HG03039 (cell line): ENCODE results near the gene SEMA7A.

ENCODE experiments used
- ATAC-seq: cut with Tn5 transposase; IDR thresholded peaks from one replicate; pipeline ENCODE4 v1.9.1; 2021; ENCODE audit warnings: mild to moderate bottlenecking, moderate library complexity; ENCODE audit not compliant: unreplicated experiment

The SEMA7A gene

DNA sequence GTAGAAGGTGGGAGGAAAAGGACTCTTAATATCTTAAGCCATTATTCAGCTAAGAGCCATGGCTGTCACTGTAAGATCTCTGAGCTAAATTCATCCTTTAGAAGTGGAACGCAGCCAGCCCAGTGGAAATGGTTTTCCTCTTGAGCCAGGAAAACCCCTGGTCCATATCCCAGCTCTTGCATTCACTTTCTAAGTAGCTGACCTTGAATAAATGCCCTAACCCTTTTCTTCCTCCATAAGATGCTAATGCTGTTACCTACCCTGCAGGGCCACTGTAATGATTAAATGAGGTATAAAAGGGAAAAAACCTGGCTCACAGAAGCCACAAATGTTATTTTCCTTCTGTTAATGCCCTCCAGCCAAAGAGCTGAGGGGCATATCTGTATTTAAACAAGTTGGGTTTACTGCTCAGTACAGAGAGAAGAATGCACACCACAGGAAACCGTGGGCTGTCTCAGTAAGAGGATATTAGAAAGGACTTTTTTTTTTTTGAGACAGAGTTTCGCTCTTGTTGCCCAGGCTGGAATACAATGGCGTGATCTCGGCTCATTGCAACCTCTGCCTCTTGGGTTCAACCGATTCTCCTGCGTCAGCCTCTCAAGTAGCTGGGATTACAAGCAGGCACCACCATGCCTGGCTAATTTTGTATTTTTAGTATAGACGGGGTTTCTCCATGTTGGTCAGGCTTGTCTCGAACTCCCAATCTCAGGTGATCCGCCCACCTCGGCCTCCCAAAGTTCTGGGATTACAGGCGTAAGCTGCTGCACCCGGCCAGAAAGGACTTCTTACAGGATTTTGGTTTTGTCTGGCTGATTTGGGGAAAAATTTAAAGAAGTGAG, 20.4 kb upstream of the SEMA7A start:
- no peak for ATAC-seq

DNA sequence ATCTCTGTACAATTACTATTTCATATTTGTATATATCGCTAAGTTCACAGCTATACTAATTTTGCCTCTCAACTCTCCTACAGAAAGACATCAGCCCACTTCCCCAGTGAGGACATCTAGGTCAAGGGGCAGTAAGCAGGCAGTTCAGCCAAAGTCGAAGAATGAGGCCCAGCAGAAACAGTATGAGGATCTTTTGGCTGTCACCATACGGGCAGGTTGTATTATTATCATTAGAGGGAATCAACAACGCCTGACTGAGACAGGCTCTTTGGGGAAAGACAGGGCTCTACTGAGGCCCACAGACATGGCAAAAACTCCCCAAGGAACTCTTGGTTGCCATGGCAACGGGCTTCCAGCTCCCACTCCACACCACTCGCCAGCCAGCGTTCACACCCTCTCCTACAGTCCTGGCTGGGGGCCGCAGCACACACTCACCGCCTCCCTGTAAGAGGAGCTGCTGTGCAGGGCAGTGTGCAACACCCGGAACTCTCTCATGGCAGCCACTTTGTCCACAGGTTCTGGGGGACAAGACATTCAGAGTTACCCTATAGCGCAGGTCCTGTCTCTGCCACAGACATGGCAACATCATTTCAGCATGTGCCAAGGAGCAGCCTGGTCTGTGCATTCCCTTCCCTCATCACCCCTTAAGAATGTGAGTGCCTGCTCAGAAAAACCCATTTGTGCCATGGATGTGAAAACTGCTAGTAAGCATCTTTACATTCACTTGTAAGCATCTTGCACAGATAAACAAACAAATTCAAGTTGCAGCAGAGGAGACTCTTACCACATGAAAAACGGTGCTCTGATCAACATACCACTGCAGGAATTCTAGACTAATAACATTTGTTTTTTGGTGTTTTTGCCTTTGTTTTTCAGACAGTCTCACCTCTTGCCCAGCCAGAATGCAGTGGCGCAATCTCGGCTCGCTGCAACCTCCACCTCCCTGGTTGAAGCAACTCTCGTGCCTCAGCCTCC, 18.4 kb upstream of the SEMA7A start:
- no peak for ATAC-seq

DNA sequence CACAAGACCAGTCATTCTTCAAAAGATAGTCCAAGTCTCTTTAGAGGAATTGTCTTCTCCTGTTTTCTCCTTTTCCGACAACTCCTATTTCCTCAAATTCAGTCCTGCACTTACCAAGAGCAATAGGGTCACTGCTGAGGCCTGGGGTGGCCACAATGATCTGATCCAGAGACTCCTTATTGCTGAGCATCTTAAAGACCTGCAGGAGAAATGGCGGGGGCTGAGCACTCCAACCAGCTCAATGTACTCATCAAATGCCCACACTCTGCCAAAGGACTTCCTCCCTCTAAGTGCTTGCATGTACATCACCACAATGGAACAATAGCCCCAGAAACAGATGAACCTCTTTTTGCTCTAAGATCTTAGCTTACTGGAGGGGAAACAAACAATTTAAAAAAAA, 17.6 kb upstream of the SEMA7A start:
- ATAC-seq, result no peak

DNA sequence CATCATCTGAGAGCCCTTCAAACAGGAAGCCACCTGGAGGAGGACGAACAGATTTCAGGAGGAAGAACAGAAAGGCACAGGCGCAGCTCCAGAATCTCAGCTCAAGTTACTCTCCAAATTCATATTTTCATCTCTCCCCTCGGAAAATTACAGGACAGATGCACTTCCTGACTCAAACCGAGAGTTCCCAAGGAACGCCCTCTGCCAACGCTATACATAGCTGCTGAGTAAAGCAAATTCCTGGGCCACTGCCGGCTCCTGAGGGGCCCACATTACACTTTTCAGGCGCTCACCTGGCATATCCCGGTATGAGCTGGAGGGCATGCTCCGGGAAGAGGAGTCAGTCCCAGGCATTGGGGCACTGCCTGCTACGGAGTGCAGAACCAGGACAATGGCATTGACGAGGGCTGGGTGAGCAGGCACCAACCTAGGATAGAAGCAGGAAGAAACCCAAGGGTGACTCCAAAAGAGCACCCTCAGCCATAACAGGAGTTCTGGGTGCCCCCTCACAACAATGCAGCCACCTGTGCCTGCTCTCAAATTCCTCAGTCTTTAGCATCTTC, 16.0 kb upstream of the SEMA7A start:
- no peak for ATAC-seq

DNA sequence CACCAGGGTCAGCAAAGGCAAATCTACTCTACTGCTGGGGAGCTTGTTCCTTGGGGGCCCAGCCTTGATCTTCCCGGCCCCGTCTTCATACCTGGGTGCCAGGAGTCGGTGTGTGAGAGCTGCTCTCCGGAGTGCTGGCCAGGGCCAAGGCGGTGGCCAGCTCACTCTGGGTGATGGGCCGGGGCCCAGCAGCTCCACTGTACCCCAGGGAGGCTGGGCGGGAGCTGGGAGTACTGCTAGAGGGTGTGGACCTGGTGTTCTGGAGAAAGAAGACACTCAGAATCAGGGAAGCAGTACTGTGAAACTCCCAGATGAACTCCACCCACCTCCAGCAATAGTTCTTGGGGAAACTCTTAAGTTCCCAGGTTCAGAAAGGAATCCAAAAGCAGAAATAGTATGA, 15.3 kb upstream of the SEMA7A start:
- ATAC-seq, result no peak

DNA sequence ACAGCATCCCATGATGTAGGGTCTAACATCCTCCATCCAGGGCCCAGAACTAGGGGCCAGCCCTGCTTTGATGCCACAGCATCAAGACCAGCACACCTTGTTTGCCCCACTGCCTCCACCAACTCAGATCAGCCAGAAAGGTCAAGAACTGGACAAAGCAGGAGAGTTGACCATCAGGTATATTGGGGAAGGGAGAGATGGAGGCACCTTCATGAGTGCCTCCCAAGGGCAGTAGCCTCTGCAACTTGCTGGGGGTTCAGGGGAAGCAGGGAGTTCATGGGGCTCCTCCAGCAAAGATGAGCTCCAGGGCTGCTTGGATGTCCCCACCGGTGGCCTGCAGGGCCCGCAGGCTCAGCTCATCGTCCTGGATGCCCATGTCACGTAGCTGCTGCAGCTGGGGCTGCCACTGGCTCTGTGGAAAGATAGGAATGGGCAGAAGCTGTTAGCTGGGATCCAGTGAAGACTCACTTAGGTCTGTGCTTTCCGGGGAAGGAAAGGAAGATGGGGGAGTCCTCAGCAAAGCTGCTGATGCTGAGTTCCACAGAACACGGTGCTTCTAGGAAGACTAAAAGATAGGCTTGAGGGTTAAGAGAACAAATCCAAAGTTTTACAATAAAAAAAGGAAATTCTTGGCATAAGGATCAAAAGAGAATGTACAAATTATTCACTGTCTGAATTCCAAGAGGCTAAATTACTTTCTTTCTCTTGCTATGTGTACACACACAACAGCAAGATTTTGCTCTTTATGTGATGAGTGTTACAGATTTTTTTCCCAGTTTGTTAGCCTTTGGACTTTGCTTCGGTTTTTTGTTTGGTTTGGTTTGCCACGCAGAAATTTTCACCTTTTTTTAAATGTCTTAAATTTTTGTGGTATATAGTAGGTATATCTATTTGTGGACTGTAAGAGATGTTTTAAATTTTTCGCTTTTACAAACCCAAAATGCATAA, 12.3 kb upstream of the SEMA7A start:
- no peak for ATAC-seq

DNA sequence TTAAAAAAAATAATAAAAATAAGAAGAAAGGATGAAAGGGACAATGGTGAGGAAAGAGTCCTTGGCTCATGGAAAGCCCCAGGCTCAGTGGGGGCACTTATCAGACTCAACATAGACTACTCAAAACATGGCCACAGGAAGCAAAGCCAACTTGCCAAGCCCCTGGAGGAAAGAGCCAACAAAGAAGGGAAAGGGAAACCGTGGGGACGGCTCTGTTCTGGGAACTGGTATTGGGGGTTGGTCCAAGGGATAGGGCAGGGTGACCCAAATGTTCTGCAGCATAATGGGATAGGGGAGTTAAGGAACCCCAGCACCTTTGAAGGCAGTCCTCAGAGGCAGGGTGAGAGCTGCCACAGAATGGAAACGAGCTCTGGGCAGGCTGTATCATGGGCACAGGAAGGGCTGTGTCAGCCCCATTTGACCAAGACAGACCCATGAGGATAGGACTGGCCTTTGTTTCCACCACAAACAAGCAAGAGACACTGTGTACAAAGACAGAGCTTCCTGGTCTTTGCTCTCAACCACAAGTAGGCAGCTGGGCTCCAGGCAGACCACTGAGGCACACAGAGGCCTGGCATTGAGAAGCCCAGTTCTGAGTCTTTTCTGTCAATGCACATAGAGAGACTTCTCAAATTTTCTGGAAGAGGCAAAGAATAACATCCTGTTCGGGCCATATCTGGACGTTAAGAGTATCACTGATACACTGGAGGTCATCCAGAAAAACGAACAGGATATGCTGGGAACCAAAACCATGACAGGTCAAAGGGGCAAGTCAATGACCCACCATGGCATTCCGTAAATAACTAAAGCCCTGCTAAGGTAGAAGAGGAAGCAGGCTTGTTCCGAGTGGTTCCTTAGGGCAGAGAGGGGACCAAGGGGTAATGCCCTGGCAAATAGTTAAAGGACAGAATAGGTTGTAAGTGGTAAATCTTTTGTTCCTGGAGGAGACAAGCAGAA, 10.6 kb upstream of the SEMA7A start:
- no peak for ATAC-seq

DNA sequence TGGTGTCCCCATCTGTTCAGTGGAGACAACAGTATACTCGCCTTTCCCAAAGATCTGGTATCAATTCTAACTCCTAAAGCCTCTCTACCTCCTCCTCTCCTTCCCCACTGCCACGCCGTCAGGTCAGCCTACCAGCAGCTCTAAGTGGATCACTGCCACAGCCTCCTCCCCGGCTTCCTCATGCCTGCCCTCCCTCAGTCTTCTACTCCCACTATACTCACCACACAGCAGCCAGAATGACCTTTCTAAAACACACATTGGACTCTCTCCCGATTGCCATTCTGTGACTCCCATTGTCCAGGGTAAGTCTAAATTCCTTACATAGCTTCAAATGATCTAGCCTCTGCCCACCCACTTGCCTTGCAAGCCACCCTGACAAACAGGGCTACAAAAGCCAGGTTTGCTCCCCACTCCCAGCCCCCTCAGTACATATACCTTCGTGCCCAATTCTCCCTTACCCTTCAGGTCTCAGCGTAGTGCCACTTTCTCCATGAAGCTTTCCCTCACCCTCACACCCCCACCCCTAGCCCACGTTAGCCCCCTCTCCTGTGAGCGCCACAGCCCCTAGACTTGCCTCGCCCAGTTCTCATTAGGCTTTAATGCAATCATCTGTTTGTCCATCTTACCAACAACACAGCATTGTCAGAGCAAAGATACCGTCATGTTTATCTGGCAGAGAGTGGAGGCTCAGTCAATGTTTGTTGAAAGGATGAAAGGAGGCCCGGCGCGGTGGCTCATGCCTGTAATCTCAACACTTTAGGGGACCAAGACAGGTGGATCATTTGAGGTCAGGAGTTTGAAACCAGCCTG, 9.5 kb upstream of the SEMA7A start:
- no peak for ATAC-seq

DNA sequence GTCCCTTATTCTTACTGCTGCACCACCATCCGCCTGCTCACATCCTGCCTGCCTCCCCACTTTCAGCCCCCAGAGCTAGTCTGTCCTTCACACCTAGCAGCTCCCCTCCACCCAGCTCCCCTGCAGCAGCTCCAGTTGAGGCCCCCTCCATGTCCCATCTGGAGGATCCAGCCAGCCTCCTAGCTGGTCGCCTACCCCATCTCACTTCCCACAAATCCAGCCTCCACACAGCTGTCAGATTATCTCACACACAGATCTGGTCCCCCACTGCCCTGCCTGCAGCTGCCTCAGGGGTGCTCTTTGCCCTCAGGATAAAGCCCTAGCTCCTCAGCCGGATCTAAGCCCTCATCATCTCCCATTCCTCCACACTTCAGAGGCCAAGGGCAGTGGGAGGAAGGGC, 8.8 kb upstream of the SEMA7A start:
- ATAC-seq, result no peak

DNA sequence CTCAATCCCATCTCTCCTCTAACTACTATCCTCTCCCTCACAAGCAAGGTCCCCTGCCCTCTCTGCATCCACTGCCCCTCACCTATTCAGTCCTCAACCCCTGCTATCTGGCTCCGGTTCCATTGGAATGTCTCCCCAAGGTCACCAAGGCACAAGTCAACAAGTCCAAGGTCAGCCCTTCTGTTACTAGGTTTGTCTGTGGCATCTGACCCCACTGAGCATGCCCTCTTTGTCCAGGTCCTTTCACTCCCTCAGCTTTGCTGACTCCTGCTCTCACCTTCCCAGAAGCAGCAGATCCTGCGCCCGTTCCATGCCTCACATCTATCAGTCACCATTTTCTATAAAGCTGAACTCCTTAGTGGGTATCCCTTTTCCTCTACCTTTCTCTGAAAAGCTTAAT, 8.3 kb upstream of the SEMA7A start:
- ATAC-seq, result no peak

DNA sequence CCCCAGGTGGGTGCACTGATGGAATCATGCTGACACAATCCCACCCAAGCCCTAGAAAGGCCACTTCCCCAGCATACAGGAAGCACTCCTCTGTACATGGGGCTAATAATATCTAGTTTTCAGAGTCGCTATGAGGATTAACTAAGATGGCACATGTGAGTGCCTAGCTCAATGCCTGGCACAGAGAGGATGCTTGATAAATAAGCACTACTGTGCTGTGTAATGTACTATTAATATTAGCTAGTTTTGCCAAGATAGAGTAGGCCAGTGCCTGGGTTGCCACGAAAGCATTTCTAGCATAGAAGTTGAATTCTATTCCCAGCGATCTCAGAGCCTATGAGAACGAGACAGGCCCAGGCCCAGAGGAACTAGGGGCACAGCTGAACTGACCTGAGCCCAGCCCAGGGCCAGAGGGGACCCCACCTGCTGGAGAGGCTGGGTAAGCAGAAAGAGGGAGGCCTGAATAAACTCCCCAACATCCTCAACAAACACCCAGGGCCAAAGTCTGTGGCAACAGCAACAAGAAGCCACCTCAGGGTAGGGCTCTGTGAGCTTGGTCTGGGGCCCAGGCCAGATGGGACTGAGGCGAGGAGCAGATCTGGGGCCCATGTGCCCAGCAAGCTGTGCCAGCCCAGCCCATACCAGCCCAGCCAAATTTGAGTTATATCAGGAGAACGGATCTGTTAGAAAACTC, 7.6 kb upstream of the SEMA7A start:
- ATAC-seq, result no peak

DNA sequence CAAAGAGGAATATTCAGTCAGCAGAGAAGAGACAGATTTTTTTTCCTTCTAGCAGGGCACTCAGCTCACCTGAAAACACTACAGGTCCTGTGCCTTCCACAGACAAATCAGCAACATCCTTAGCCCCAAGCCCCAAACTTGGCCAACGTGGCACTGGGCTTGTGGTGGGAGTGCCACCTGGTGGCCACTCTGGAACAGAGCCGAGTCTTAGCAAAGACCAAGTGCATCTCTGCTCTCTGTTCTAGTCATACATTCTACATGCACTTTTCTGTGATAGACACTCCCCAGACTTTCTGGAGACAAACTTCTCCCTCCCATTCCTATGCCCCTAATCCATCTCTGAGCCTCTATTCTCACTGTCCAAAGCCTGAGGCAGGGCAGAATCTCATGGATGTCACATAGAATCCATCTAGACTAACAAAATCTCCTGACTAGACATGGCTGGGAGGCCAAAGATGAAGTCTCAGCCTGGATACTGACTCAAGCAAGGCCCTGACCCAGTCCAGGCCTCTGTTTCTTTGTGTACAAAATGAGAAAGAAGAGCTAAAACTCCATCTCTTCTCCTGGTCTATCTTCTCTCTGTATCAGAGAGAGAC, 5.1 kb upstream of the SEMA7A start:
- no peak for ATAC-seq

DNA sequence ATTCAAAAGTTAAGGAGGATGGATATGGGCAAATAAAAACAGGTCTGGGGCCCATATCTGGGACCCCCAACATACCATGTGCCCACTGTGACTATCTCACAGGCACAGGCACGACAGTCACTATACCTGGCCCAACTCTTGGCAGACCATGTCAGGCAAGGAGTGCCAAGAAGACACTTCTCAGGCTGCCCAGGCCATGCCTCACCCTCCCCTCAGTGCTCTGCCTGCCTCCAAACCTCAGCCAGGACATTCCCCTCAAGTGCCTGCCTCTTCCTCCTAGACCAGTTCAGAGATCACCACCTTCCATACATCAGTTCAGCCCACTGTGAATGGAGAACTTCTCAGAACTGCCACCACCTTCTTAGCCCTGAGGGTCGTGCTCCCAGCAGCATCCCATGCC, 4.4 kb upstream of the SEMA7A start:
- ATAC-seq, result no peak

DNA sequence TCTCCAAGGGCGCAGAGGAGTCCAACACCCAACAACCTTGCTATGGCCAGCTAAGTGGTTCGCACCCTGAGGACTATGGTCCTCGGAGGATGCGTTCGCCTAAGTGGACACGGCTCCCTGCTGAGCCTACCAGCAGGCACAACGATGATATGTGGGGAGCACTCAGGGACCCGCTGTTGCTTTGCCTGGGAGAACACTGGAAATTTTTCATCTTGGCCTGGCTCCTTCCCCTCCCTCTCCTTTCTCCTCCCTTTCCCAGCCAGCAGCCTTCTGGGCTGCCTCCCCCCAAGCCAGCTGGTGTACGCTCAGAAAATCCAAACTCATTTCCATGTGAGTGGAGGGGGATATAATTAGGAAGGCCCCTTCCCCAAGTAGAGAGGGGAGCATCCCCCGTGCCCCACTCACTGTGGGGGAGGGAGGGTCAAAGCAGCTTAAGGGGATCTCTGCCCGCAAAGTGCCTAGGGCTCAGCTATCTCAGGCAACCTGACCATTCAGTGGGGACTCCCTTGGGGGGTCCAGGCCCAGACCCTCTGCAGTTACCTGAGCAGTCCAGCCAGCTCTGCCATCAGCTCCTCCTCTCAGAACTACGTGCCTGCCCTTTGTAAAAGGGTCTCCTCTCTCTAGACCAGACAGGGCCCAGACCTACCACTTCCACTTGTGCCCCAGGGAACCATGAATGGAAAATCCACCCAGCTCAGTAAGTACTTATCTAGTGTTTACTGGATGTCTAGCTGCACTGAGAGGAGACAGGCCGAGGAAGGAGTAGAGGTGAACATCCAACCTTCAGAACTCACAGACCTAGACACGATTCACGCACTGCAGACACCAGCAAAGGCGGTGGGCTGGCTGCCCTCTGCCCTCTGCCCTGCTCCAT, 742 bp upstream of the SEMA7A start:
- ATAC-seq, result no peak

DNA sequence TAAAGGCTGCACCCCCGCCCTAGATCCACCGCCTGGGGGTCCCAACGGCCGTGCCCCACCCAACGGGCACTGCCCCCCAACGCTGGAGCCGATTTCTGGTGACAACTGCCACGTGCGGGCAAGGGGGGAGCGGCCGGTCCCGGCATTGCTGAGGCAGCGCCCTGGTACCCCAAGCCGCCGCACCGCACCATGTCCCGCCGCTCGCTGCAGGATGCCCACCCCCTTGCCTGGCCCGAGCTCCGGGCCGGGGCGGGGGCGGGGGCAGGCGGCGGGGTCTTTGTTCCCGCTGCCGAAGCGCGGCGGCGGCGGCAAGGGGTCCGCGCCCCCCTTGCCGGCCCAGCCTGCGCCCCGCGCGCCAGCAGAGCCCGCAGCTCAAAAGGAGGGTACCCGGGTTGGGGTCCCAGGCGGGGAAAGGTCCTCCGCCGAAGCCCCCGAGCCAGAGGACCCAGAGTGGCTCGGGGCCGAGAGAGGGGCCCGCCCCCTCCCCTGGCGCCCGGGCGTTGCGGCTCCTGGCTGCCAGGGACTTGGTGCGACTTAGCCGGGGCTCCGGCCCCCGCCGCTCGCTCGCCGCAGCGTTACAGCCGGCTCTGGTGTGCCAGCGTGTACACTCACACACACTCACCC, 678 bp downstream of the SEMA7A start:
- ATAC-seq, result peak; percentile 15
